Esophagus squamous epithelium (tissue), 4 donors: Measurements from ENCODE around the gene EIF3B.

Experiments used
- POLR2A ChIP-seq, 4 donors: fragments of 450-650 bp; IDR thresholded peaks; one replicate each; pipeline ENCODE4 v1.6.1; 2017; ENCODE audit warnings: antibody characterized with exemption in 4 of 4, mild to moderate bottlenecking in 4 of 4, moderate library complexity in 3 of 4
- TF ChIP-seq, protein P1 (sequence below), 6 experiments: fragments of 450-650 bp in 4 of 6; fragments of 200-600 bp in 2 of 6; sonication (generic) in 2 of 6; IDR thresholded peaks; one replicate each; pipeline ENCODE4 v1.5.1; 2016 to 2019; ENCODE audit warnings: antibody characterized with exemption in 6 of 6, mild to moderate bottlenecking in 4 of 6, moderate library complexity in 4 of 6

GRCh38 chr7:2362385-2363088 is 7.9 kb downstream of the EIF3B start:
- TF ChIP-seq, protein P1, sequence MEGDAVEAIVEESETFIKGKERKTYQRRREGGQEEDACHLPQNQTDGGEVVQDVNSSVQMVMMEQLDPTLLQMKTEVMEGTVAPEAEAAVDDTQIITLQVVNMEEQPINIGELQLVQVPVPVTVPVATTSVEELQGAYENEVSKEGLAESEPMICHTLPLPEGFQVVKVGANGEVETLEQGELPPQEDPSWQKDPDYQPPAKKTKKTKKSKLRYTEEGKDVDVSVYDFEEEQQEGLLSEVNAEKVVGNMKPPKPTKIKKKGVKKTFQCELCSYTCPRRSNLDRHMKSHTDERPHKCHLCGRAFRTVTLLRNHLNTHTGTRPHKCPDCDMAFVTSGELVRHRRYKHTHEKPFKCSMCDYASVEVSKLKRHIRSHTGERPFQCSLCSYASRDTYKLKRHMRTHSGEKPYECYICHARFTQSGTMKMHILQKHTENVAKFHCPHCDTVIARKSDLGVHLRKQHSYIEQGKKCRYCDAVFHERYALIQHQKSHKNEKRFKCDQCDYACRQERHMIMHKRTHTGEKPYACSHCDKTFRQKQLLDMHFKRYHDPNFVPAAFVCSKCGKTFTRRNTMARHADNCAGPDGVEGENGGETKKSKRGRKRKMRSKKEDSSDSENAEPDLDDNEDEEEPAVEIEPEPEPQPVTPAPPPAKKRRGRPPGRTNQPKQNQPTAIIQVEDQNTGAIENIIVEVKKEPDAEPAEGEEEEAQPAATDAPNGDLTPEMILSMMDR (IDR thresholded peaks at IDR 0.05): no peak
- no peak for TF ChIP-seq POLR2A (IDR thresholded peaks at IDR 0.05)
